TTC549 (cell line): ENCODE measurements around the gene B4GALNT3.

Experiments used
- FAIRE-seq: peaks from 2 replicates; lab custom pipeline; 2012; peaks lifted over from hg19 to GRCh38; lab: Jason Lieb, UNC

B4GALNT3 gene

DNA sequence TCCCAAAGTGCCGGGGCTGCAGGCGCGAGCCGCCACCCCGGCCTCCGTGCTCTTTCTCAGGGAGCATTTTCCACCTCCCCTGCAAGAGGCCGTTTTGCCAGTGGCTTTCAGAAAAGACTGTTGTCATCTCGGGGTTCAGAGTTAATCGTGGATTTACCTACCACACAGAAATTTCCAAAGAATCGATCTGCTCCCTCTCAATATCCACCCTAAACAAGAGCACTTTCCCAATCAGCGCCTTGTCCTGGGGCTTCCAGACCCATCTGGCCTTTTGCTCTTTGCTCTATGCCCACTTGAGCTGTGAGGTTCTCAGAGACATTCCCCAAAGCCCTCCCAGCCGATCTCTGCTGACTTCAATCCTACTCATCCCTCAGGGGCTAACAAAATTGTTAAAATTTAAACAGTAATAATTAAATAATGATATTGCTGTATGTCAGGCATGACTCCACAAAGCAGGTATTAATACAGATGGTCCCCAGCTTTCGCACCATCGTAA lies 116.9 kb downstream of the B4GALNT3 start:
- FAIRE-seq: no peak

DNA sequence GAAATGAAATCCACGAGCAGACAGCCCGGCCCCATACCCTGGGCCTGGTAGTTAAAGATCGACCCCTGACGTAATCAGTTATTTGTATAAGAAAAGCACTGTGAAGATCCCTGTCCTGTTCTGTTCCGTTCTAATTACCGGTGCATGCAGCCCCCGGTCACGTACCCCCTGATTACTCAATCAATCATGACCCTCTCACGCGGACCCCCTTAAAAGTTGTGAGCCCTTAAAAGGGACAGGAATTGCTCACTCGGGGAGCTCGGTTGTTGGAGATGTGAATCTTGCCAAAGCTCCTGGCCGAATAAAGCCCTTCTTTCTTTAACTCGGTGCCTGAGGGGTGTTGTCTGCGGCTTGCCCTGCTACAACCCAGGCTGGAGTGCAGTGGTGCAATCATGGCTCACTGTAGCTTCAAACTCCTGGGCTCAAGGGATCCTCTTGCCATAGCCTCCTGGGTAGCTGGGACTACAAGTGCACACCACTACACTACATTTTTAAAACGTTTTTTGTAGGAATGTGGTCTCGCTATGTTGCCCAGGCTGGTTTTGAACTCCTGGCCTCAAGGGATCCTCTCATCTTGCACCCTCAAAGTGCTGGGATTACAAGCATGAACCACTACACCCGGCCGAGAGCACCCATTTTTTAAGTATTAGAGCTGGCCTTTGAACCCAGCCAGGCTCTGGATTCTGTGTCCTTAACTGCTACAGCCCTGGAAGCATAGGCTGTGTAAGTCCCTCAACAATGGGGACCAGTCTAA lies 118.4 kb downstream of the B4GALNT3 start:
- FAIRE-seq: peak; percentile 17

DNA sequence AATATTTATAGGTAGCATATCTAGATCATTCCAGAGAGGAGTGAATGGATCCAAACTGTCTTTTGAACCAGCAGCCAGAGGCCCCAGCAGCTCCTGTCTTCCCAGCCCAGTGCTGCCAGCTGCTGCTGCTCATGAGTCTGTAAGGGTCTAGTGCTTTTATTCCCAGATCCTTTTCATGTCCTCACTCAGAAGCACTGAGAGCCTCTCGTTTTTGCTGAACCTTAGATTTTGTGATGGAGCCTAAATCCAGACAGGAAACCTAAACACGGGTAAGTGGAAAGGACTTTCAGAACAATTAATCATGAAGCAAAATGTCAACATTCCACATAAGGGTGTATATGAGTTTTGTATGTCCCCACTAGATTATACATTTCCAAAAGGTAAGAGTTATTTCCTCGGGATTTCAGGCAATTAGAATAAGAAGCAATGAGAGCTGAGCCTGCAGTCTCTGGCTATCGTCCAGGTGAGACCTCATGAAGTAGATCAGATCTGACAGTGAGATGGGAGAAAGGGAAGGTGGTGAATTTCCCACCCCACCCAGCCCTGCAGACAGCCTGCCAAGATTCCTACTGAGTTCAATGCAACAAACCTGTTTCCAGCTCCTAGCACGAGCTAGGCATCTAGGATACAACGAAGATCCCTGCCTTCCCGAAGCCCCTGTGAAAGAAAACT lies 119.1 kb downstream of the B4GALNT3 start:
- FAIRE-seq: no peak

DNA sequence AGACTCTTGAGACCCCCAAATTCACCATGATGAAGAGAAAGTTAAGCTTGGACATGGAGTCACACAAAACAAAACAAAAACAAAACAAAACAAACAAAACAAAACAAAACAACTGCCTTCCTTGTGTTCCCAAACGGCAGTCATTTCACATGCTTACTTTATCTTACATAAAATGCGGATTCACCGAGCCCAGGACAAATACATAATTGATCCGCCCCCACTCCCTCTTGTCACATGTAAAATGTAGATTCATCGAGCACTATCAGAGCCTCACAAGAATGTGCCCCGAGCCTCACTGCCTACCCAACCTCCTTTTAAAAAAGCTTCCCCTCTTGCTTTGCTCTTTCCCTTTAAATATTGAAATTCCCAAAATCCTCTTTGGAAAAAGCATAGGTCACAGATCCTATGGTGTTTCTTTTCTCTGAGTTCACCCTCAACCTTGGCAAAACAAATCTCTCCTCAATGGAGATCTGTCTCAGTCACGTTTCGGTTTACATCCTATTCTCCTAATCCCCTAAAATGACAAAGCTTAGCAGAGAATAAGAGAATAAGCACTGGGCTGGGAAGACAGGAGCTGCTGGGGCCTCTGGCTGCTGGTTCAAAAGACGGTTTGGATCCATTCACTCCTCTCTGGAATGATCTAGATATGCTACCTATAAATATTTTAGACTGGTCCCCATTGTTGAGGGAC lies 119.8 kb downstream of the B4GALNT3 start:
- FAIRE-seq: peak; percentile 39

DNA sequence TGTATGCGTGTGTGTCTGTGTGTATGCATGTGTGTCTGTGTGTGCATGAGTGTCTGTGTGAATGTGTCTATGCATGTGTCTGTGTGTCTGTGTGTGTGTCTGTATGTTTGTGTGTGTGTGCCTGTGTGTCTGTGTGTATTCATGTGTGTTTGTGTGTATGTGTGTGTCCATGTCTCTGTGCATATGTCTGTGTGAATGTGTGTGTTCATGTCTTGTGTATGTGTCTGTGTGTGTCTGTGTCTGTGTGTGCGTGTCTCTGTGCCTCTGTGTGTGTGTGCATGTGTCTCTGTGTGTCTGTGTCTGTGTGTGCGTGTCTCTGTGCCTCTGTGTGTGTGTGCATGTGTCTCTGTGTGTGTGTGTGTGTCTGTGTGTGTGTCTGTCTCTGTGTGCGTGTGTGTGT lies 121.1 kb downstream of the B4GALNT3 start:
- FAIRE-seq: no peak

DNA sequence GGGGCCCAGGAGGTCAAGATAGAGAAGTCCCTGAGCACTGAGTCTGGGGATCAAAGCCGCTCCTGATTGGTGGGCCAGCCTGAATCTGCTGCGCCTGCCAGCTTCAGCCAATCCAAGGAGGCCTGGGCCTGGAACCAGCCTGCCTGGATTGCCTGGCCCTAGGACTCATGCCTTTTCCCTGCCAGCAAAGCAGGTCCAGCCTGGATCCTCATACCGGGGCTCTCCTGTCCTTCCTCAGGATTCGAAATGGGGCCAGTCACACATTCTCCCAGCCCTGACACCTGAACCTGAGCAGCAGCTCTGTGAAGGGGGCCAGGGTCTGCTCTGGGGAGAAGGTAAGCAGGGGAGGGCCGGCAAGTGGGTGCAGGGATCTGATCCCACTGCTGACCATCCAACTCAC lies 121.6 kb downstream of the B4GALNT3 start:
- no peak for FAIRE-seq

DNA sequence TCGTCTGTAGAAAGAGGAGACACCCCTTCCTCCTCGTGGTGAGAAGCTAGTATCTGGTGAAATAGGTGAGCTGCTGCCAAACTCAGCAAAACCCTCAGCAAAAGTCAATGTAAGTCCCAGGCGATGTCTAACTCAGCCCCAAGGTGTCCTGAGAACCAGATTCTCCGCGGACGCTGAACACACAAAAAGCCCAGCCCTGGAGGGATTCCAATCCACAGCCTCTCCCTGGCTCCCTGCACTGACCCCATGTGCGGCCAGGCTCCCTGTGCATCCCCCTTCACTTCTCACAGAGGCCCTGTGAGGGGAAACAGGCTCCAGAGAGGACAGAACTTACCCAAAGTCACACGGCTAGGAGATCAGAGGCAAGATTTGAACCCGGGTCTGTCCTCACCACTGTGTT lies 122.0 kb downstream of the B4GALNT3 start:
- no peak for FAIRE-seq

DNA sequence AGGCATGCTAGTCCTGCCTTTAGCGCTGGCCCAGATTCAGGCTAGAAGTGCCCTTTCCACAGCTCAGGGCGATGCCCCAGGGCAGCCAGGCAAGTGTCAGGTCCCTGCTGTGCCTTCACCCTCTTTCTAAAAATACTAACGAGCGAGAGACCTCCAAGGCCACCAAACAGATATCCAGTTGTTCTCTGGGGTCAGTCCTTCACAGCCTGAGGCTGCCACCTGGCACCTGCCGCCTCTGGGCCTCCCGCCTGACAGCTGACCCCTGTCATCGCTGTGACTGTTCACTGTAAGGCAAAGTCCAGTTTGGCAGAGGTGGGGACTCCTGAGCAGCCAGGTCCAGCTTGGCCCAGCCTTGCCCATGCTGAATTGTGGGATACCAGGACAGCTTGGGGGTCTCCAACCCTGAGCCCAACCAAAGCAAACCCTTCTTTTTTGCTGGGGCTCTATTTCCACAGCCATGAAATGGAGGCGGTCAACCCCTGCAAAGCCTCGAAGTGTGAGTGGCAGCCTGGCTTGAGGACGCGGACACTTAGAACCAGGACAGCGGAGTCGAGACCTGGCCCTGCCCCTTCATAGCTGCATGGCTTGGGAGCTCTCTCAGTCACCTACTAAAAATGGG lies 123.6 kb downstream of the B4GALNT3 start:
- no peak for FAIRE-seq

DNA sequence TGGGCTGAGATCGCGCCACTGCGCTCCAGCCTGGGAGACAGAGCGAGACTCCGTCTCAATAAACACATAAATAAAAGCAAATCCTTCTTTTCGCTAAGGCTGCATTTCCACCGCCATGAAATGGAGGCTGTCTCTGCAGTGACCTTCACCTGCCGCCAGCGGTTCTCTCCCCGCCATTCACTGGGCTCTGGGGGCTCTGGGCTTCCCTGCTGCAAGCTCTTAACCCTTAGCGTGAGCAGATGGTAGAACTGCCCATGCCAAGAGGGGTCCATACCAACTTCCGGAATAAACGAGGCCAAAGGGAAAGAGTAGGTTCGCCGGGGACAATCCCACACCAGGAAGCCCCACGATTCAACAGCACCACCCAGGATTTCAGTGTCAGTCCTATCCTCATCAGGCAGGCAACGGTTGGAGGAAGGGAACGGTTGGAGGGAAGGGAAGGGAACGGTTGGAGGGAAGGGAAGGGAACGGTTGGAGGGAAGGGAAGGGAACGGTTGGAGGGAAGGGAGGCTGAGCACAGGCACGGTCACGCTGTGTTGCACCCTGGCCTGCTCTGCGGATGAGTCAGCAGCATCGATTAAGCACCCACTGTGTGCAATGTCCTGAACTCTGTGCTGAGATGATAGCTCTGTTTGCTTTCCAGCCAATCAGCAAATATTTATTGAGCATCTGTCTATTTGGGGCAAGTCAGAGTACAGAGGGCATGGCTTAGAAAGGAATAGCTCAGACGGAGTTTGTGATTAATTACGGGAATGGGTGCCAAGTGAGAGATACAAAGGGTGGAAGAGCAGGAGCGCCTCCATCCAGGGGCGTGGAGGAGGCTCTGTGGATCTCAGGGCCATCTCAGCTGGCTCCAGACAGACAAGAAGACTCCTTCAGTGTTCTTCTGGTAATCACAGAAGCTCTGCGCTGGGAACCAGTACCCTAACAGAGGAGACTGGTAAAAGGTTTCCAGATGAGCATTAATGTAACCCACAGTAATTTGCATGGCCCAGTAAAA lies 125.6 kb downstream of the B4GALNT3 start:
- no peak for FAIRE-seq

DNA sequence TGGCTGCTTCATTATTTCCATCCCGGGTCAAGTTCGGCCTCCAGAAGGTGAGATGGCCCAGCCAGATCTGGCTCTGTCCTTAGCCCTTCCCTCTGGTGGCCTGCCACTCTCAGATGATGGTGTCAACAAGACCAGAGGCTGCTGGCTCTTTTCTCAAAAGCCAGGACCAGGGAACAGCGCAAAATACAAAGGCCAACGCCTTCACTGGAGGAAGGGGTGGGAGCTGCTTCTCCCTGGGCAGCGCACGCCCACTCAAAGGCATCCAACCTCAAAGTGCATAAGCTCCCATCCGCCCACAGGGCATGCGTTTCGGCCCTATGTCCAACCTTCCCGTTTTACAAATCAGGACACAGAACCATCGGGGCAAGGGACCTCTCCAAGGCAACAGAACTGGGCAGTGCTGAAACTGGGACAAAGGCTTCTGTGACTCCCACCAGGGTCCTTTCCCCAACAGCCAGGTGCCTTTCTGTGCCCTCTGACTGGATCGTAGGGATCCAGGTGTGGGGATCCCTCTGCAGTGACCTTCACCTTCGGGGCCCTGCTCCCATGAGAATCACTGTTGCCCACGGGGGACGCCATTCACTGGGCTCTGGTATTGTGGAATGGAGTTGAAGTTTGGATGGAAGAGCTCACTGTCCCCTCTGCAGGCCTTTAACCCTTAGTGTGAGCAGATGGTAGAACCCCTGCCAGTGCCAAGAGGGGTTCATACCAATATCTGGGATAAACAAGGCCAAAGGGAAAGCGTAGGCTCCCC lies 126.8 kb downstream of the B4GALNT3 start:
- no peak for FAIRE-seq

DNA sequence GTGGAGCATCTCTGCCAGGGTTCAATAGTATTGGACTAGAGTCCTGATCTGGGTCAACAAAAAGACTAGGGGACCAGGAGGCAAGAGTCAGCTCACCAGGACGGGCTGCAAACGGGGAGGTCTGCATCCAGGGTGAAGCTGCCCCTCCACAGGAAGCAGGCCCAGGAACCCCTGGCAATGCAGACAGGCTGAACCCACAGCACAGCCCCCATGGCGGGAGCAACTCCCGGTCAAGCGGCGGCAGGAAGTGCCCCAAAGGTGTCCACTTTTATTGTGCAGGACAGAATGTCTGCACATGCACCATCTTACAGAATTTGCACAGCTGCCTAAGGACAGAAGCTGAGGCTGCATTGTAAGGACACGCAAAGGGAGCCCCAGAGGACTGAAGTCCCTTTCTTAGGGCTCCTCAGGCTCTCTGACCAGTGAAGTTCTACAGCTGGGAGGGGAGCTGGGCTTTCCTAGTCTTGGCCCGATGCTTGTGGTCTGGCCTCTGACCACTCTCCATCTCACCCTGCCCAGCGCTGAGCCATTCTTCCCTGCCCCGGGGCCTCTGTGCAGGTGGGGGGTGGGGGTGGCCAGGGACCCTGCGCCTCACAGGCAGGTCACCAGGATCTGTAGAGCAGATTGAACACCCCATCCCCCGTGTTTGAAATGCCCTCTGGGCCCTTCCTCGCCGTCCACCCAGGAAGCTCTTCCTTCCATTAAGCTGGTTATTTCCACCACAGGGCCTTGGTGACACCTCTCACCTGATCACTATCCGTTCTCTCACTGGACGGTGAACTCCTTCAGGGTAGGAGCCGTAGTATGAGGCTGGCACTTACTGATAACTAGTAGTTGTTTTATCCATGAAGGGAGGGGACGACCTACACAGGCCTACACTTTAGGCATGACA lies 127.6 kb downstream of the B4GALNT3 start:
- FAIRE-seq: no peak

DNA sequence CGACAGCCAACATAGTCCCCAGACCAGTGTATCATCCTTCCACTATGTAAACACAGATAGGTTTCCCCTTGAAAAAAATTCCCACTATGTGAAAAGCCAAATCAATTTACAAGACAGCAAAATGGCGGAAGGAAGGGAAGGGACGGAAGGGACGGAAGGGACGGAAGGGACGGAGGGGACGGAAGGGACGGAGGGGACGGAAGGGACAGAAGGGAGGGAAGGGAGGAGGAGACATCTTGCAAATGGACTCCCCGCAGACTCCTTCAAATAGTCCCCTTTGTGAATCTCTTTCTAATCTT lies 128.2 kb downstream of the B4GALNT3 start:
- FAIRE-seq: no peak

DNA sequence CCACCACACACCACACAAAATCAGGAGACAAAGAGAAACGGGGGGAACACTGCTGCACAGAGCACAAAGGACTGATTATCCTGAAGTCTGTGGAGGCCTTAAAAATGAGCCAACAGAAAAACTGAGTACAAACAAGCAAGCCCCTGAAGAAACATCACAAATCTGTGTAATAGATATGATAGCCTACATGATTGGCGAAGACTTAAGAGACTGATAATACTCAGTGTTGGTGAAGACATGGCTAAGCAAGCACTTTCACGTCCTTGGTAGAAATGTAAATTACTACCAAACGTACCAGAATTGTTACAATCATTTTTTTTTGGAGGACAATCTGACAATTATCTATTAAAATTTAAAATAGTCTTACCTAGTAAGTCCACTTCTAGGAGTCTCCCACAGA lies 128.9 kb downstream of the B4GALNT3 start:
- no peak for FAIRE-seq

DNA sequence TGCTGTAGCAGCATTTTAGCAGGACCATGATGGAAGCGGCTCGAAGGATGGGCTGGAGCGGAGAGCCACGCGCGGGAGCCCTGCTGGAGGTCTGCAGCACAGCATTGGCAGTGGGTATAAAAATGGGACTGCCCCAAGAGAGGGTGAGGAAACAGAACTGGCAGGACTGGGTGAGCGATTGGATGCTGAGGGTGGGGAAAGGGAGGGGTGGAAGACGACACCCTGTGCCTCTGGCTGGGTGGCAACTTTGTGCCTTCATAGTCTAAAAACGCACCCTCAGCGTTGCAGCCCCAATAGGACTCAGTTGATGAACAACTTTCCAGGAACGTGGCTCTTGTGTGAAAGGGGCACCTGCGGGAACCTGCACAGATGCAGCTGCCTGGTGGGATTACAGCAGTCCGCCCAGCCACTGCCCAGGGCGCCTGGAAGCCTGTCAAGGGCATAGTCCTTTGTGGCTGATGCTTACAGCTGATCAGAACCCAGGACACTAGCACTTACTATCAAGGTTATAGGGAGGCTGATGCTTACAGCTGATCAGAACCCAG lies 130.5 kb downstream of the B4GALNT3 start:
- FAIRE-seq: no peak

DNA sequence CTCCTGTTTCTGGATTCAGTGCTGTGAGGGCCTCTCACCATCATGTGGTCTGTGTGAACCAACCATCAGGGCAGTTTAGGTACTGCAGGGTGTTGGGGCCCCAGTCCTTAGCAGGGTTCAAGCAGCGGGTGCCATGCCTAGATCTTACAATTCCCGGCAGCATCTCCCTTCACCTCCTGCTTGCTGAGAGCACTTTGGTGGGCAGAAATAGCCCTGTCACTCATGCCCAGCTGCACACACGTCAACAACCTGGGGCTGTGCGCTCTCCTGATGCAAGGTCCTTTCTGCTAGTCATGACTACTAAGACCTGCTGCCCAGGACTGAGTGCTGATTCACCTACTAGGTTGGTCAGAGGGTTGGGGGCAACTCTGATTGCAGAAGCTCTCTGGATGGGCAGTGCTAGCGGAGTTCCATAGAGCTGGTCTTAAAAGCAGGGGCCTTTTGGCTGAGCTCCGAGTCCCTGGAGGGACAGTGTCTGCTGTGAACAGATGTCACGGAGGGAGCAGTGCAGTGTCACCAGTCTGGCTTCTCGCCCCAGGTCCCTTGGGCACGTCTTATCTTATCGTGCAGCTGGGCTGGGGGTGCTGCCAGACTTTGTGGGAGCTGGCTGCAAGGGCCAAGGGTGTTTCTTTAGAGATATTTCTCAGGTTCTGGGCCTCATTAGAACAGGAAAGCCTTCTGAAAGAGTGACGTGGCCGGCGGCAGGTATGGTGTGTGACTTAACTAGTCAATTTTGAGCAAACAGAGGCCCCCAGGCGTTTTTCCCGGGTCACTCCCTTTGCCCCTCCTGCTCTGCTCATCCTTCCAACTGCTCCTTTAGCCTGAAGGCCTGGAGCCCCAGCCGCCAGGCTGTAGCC lies 131.7 kb downstream of the B4GALNT3 start:
- no peak for FAIRE-seq

DNA sequence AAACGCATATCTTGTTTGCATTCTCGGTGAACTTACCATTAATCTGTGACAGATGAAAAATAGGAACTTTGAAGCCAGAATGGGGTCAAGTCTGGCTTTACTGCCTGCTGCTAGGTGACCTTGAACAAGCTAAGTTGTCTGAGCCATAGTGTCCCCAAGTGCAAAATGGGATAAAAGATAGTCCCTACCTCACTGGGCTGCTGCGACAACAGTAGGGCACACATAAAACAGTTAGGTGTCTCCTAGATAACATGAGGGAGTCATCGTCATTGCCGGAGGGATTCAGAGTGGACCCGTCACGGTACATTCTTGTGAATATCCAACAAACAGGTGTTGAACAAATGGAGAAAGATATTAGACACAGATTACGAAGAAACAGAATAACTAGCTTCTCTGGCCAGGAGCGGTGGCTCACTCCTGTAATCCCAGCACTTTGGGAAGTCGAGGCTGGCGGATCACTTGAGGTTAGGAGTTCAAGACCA lies 132.3 kb downstream of the B4GALNT3 start:
- no peak for FAIRE-seq

DNA sequence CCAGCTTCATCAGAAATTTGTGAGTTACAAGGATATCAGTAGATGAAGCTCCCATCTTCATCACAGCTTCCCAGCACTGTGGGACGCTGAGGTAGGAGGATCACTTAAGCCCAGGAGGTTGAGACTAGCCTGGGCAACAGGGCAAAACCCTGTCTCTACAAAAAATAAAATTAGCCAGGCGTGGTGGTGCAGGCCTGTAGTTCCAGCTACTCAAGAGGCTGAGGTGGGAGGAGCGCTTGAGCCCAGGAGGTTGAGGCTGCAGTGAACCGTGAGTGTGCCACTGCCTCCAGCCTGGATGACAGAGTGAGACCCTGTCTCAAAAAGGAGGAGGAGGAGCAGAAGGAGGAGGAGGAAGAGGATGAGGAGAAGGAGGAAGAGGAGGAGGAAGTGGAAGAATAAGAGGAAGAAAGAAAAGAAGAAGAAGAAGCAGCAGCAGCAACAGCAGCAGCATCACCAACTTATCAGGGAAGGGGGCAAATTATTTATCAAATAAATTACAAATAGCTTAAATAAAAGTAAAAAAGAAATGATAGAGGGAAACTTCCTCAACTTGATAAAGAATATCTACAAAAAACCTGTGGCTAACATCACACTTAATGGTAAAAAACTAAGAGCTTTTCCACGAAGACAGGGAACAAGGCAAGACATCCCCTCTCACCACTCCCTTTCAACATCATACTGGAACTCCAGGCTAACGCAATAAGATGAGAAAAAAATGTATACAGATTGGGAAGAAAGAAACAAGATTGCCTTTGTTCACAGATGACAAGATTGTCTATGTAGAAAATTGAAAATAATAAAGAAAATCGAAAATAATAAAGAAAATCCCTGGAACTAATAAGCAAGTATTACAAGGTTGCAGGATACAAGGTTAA lies 133.9 kb downstream of the B4GALNT3 start:
- FAIRE-seq: no peak
